NCI-H524 (cell line): ENCODE results near the gene CYP46A1.

Source experiments
- DNase-seq, 2 experiments: peaks; one replicate each; lab custom pipeline; 2025; lab: John Stamatoyannopoulos, UW

Gene CYP46A1

GRCh38 chr14:99729991-99730875, 46.1 kb downstream of the CYP46A1 start:
- peak in 1 of 2 experiments; percentile 71 for DNase-seq

- no peak for DNase-seq
Measured at GRCh38 chr14:99730876-99731546, 46.9 kb downstream of the CYP46A1 start.

GRCh38 chr14:99731547-99732435, 47.7 kb downstream of the CYP46A1 start:
- DNase-seq: no peak

GRCh38 chr14:99732436-99733210, 48.5 kb downstream of the CYP46A1 start:
- DNase-seq: no peak

- no peak for DNase-seq
Measured at GRCh38 chr14:99733211-99733539, 49.1 kb downstream of the CYP46A1 start.

GRCh38 chr14:99733540-99734405, 49.7 kb downstream of the CYP46A1 start:
- DNase-seq: no peak

- peak; percentile 36 to 62 for DNase-seq
Measured at GRCh38 chr14:99734406-99735051, 50.4 kb downstream of the CYP46A1 start.

GRCh38 chr14:99735189-99736135, 51.4 kb downstream of the CYP46A1 start:
- no peak for DNase-seq

GRCh38 chr14:99736603-99737371, 52.7 kb downstream of the CYP46A1 start:
- no peak for DNase-seq

- DNase-seq: no peak
Measured at GRCh38 chr14:99737451-99737951, 53.4 kb downstream of the CYP46A1 start.

- DNase-seq: no peak
Measured at GRCh38 chr14:99737956-99738667, 54.0 kb downstream of the CYP46A1 start.

GRCh38 chr14:99740411-99740810, 56.3 kb downstream of the CYP46A1 start:
- DNase-seq: no peak

GRCh38 chr14:99741227-99741976, 57.3 kb downstream of the CYP46A1 start:
- no peak for DNase-seq

- no peak for DNase-seq
Measured at GRCh38 chr14:99742074-99742473, 58.0 kb downstream of the CYP46A1 start.

- no peak for DNase-seq
Measured at GRCh38 chr14:99742509-99743487, 58.7 kb downstream of the CYP46A1 start.
